ENCODE data around the gene GSDMA.

Gene GSDMA

DNA sequence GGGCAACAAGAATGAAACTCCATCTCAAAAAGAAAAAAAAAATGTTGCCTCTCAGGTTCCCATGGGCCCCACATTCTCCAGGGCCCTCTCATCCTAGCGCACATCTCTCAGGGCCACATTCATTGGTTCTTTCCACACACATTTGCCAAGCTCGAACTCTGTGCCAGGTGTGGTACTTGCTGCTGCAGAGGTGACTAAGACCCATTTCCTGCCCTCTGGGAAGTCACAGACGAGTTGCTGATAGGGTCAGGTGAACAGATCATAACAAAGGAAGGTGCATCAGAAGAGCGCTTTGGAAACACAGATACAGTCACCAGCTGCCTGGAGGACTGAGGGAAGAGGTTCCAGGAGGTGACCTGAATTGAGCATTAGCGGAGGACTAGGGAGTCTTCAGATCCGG, 1.0 kb downstream of the GSDMA start:
- no peak for DNase-seq

DNA sequence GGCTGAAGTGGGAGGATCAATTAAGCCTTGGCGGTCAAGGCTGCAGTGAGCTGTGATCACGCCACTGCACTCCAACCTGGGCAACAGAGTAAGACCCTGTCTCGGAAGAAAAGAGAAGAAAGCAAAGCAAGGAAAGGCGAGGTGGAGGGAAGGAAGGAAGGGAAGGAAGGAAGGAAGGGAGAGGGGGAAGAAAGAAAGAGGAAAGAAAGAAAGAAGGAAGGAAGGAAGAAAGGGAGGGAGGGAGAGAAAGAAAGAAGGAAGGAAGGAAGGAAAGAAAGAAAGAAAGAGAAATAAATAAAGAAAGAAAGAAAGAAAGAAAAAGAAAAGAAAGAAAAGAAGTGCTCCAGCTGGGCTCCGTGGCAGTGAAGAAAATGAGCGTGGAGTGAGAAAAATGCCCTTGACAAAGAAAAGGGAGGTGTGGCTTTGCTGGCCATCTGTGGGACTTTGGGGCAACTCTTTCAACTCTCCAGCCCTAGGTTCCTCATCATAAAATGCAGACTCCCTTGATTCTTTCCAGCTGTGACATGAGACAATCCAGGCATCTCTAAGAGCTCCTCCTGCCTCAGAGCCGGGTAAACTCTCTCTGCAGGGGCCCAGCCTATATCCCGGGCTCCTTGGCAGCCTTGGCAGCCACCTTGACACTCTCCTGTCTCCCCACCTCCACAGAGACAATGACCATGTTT, 2.4 kb downstream of the GSDMA start:
- DNase-seq, result no peak

DNA sequence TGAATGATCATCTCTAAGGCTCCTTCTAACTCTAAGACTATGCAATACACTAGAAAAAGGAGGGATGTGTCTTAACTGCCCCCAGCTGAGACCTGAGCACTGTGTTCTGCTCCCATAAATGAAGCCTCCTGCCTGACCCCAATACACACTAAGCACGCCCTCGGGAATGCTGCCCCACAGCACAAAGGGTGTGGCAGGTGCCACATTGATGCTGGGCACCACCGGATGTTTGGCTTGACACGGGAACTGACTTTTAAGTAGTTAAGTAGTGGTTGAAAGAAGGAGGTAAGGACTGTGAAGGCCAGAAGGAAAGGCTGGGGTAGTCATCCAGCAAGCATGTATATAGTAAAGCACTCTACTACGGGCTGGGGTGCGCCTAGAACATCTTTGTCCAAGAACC, 4.0 kb downstream of the GSDMA start:
- no peak for DNase-seq

DNA sequence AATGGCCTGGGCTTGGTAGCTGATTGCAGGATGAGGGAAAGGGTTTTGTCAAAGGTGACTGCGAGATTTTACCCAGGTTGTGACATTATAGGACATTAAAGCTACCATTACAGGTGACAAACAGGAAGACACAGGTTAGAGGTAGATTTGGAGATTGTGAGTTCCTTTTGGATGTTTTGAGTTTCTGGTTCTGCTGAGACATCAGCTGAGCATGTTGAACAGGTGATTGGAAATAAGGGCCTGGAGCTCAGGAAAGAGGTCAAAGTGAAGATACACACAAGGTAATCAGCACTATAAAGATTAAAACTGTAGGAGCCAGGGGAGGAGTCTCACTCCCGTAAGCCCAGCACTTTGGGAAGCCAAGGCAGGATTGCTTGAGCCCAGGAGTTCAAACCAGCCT, 6.0 kb downstream of the GSDMA start:
- no peak for DNase-seq

DNA sequence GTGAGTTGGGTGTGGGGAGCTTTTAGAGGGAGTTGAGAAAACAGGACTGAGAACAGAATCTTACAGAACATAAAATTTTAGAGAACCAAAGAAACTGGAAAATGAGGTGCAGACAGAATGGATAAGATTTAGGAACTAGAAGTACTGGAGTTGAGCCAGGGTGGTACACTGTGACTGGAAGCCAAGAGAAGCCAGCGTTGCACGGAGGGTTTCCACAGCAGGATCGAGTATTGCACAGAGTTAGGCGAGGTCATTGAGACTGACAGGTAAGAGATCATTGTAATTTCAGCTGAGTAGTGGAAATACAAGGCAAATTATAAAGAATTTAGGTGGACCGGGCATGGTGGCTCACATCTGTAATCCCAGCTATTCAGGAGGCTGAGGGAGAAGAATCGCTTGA, 6.6 kb downstream of the GSDMA start:
- DNase-seq, result no peak

DNA sequence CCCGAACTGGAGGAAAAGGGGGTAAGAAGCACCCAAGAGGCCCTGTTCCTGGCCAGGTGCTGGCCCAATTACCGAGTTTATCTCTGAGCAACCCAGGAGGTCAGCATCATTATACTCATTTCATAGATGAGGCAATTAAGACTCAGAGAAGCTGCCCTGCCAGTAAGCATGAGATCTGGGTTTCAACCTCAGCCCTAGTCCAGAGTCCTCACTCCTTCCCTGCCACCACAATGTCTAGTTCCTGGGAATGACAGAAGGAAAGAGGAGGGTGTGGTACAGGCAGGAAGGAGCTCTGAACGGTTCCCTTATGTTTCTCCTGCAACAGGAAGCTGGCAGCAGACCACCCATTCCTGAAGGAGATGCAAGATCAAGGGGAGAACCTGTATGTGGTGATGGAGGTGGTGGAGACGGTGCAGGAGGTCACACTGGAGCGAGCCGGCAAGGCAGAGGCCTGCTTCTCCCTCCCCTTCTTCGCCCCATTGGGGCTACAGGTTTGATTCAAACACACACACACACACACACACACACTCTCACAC, 7.4 kb downstream of the GSDMA start:
- DNase-seq, result no peak

DNA sequence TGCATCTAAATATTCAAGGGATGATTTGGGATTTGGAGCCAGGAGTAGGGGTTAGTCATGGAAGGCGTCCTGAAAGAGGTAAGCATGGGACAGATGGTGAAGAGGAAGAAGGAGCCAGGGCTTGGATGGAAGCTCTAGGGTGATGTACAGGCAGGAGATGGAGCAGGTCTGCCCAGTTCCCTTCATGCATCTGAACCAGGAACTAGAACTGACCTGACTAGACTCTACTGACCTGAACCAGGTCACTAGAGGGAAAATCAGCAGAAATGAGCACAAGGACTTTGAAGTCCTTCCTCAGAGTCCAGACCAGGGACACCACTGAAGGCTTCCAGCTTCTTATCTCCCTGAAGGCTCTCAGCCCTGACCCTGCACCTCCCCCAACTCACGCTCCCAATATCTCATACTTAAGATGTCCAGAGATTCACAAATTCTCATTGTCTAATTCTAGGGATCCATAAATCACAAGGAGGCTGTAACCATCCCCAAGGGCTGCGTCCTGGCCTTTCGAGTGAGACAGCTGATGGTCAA, 8.3 kb downstream of the GSDMA start:
- no peak for DNase-seq

DNA sequence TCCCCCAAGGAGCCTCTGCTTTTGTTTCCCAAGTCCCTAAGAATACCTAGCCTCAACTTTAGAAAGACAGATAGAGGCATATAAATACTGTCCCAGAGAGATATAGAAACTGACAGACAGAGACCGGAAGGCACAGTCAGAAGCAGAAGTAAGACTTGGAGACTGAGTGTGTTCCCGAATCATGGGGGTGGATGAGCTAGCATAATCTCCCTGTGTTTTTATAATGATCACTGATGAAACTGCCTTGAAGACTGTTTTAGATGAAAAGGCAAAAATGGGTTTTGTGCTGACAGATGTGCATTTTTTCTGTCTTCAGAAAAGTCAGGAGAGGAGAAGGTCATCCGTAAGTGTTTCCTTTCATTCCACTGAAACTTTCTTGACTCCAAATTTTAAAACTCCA, 9.5 kb downstream of the GSDMA start:
- DNase-seq, result no peak

DNA sequence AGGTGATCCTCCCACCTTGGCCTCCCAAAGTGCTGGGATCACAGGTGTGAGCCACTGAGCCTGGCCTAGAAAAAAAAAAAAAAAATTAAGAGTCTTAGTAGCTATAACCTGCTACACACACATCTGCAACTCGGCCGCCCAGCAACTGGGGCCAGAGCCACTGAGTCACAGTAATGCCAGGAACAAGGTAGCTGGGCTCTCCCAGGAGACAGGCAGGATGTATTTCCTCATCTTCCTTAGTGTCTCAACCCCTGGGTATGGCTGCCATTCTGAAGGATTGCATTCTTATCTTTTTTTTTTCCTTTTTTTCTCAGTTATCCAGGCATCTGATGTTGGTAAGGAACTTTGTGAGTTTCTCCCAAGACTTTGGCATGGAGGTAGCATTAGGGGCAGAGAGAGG, 10.7 kb downstream of the GSDMA start:
- no peak for DNase-seq

DNA sequence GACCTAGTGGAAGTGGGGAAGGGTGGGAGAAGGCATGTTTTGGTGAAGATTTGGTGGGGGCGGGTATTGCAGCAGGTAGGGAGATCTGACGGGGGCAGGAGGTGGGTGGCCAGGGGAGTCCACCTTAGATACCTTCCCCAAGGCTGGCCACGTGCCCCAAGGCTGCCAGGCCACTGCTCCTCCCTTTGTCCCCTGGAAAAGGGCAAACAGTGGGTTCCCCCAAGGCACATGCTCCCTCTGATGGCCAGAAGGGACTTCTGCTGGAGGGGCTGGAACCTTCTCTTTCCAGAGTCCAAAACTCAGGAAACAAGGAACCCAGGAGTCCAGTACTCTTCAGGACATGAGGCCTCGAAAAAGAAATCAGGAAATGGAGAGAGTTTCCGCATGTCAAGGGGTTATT, 11.6 kb downstream of the GSDMA start:
- no peak for DNase-seq

DNA sequence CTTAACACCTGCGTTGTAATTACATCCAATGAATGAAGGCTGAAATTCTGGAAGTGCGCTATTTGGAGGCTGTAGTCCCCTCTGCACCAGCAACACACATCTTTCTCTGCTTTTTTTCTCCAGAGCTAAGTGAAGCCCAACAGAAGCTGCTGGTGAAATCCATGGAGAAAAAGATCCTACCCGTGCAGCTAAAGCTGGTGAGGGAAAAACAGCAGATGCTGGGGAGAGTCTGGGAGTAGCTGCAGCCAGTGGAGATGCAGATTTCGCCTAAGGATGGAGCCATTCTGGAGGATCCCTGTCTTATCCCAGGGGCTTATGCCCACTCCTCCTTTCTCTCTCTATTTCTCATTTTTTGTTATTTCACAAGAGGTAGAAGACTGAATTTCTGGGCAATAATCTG, 13.0 kb downstream of the GSDMA start:
- DNase-seq, result no peak

DNA sequence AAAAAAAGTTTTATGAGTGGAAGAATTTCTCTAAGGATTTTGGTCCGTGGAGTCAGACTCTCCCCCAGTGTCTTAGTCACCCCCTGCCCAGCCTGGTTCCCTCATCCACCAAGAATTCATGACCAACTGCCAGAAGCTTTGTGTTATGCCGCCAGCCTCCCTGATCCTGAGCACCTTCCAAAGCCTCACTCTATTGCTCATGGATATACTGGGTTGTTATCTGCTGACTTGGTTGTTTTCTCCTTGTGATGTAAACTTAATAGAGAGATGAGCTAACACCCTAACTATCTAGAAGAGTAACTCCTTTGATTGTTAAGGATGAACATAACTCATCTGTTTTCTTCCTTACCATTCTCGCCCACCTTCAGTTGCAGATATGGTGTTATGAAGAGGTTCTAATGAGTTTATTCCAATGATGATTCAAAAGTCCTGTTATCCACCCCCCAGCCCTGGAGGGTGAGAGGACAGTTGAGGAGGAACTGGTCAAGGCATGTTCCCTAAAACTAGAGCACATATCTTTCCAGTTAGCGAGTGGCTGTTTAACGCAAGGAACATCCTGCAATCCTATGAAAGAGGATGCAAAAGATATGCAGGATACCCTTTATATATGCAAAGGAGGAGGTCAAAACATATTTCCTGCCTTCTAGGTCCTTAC, 16.3 kb downstream of the GSDMA start:
- no peak for DNase-seq

DNA sequence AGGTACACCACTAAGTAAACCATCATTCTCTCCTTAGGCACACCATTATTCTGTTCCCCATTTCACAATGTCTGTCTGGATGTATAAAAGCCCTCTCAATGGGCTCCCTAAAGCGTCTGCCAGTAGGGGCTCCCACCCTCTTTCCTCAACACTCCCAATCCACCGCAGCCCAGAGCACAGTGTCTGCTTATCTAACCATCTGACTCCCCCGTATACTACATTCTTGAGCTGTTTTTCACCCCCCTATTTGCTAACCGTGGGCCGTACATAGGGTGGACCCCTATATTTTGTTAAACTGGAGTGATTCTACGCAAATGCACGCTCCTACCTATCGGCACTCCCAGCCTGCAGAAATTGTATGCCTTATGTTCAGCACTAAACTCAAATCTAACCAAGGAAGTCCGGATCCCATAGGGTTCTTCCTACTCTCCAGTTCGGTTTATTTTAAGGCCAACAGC, 17.1 kb downstream of the GSDMA start:
- no peak for DNase-seq

DNA sequence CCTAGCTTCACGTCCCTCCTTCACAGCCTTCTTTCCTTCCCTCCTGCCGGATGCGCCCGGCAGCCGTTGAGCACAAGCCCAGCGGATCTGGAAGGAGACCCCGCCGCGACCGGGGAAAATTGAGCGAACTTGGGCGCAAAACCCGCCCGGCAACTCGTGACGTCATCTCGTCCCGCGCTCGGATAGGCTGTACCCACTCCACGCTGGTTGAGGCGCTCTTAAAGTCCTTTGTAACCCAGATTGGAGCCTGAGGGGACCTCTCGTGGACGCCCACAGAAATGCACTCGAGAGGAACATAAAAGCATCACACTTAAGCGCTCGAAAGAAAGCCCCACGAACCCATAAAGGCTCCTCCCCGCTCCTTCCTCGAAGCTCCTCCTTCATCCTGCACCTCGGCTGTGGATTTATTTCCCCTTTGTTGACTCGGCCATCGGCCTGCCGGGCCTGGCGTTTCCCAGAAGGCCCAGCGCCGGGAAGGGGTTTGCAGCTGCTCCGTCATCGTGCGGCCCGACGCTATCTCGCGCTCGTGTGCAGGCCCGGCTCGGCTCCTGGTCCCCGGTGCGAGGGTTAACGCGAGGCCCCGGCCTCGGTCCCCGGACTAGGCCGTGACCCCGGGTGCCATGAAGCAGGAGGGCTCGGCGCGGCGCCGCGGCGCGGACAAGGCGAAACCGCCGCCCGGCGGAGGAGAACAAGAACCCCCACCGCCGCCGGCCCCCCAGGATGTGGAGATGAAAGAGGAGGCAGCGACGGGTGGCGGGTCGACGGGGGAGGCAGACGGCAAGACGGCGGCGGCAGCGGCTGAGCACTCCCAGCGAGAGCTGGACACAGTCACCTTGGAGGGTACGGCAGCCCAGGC, 17.8 kb downstream of the GSDMA start, which contains the start of gene PSMD3:
PSMD3 (plus strand) TSS at position 457 of the 856 bp plus-strand sequence; CDS start at position 621, 164 bp downstream.
- DNase-seq, result peak; percentile 98

DNA sequence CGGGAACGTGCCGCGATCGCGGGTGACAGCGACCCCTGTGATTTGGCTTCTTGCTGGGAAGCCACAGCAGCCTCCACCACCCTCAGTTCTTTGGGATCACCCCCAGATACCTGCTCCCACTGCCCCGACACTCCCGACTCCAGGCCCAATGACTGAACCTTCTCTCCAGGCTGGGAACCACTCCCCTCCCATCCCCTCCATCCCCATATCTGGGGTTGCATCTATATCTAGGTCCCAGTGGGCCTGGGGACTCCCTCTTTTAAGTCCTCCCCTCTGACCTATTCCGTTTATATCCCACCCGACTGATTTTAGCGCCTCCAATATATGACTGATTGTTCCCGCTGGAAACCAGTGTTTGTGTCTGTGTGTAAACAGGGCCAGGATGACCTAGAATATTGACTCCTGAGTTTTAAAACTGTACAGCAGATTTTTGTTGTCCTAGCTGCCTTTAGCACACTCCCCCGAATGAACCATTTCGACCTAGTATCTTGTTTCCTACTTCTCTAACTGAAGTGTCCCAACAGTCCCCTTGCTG, 18.5 kb downstream of the GSDMA start:
- DNase-seq, result no peak

DNA sequence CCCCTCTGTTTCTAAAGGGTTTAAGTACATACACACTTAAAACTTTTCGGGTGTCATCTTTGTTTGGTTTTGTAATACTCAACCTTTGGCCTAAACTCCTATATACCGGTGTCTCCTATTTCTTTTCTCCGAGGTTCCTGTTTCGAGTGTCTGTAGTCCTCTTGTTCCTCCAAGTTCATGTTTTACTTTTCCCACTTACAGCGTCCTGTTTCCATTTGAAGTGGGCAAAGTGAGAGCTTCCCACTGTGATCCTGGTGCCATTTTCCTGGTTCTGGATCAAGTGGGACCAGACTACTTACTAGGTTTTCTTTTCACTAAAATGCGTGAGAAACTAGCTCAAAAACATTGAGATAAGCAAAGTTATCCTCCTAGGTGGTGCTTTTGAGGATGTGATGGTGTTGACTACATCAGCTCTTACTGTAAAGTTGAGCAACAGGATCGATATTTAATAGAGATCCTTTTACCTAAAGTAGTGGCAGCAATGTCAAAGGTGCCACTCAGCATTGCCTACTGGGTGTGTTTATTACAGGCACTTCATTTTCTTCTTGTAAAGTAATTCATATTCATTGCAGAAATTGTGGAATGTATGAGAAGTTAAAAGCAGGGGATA, 19.1 kb downstream of the GSDMA start:
- DNase-seq, result no peak

DNA sequence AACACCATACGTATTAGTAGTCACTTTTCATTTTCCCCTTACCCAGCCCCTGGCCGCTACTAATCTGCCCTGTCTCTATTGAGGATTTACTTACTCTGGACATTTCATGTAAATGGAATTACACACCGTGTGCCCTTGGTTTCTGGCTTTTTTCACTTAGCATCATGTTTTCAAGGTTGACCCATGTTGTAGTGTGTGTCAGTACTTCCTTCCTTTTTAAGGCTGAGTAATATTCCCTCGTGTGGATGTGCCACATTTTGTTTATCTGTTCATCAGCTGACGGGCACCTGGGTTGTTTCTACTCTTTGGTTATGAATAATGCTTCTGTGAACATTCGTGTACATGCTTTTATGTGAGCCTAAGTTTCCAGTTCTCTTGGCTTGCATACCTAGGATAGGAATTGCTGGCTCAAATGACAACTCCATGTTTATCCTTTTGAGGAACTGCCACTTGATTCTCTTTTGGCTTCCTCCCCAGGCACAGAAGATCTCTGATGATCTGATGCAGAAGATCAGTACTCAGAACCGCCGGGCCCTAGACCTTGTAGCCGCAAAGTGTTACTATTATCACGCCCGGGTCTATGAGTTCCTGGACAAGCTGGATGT, 25.5 kb downstream of the GSDMA start:
- no peak for DNase-seq

DNA sequence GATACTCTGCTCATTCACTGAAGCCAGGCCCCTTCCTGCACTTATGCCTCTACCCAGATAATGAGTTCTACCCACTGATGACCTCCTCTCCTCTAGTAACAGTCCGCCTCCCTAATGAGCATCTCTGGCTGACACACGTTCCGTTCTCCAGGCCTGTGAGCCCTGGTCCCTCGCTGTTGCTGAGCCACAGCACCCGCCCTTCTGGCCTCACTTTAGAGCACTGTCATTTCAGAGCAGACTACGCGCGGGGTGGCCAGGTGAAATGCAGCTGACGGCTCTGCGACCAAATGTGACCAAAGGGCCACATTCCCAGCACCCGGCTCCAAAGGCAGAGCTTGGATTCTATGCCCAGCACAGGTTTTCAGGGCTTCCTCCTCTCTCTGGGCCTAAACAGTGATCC, 31.6 kb downstream of the GSDMA start:
- DNase-seq, result no peak

DNA sequence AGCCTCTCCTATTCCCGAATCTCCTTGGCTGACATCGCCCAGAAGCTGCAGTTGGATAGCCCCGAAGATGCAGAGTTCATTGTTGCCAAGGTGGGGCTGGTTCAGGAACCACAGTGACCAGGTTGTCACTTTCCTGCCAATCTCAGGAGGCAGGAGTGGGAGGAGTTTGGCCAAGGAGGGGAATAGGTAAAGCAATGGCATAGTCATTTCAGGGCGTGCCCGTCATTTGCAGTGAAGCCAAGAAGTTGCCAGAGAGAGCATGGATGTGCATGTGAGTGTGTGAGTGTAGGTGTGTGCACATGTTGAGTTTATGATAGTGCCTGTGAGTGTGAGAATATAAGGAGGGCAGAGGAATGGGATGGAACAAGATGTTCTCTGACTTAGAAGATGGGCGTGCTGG, 32.6 kb downstream of the GSDMA start:
- no peak for DNase-seq

DNA sequence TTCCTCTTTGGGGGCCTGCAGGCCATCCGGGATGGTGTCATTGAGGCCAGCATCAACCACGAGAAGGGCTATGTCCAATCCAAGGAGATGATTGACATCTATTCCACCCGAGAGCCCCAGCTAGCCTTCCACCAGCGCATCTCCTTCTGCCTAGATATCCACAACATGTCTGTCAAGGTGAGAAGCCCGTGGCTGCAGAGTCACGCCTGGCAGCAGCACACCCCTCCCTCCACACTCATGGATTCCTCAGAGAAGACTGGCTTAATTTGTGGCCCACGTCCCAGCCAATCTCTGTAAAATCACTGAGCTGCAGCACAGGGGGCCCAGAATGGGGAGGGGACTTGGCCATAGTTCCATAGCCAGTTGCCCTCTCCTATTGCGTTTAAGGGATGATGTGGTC, 33.4 kb downstream of the GSDMA start:
- DNase-seq, result no peak

DNA sequence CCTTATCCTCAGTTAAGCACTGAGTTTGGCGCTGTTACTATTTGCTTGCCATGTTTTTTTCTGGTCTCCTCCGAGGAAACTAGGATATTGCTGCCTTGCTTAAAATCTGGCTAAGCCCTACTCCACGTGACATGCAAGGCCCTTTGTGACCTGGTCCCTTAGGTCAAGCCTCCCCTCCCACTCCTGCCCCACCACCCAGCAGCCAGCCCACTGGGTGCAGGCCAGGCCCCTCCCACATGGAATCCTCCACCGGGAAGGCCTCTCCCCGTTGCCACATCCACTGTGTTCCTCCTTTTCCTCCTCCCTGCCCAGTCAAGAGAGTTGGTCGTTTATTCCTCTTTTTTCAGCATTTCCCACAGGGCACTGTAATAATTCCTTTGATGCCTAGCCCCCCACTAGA, 34.0 kb downstream of the GSDMA start:
- DNase-seq, result no peak

DNA sequence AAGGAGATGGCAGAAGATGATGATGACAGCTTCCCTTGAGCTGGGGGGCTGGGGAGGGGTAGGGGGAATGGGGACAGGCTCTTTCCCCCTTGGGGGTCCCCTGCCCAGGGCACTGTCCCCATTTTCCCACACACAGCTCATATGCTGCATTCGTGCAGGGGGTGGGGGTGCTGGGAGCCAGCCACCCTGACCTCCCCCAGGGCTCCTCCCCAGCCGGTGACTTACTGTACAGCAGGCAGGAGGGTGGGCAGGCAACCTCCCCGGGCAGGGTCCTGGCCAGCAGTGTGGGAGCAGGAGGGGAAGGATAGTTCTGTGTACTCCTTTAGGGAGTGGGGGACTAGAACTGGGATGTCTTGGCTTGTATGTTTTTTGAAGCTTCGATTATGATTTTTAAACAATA, 34.7 kb downstream of the GSDMA start:
- DNase-seq, result no peak

All from activated CD8-positive, alpha-beta memory T cell treated with anti-CD3 and anti-CD28 coated beads for 24 hours (primary cell).